NCI-H2171 (cell line): ENCODE data around the gene PRELID2.
"Not testable (repeated sequence)": the region's sequence is repeated elsewhere in the genome, so short reads cannot be mapped to it uniquely, and the experiment has no call there.

Experiments used
- DNase-seq: peaks from one replicate; lab custom pipeline; 2025; lab: John Stamatoyannopoulos, UW

Gene PRELID2

GRCh38 chr5:145840458-145841132, 5.5 kb upstream of the PRELID2 start:
- no peak for DNase-seq

- DNase-seq, result no peak
Observed at GRCh38 chr5:145838276-145838675, 3.1 kb upstream of the PRELID2 start.

- not testable (repeated sequence) for DNase-seq
Observed at GRCh38 chr5:145836241-145836640, 1.1 kb upstream of the PRELID2 start.

- DNase-seq, result no peak
Observed at GRCh38 chr5:145835848-145836239, 702 bp upstream of the PRELID2 start.

- no peak for DNase-seq
Observed at GRCh38 chr5:145834554-145834916, 607 bp downstream of the PRELID2 start.

DNA sequence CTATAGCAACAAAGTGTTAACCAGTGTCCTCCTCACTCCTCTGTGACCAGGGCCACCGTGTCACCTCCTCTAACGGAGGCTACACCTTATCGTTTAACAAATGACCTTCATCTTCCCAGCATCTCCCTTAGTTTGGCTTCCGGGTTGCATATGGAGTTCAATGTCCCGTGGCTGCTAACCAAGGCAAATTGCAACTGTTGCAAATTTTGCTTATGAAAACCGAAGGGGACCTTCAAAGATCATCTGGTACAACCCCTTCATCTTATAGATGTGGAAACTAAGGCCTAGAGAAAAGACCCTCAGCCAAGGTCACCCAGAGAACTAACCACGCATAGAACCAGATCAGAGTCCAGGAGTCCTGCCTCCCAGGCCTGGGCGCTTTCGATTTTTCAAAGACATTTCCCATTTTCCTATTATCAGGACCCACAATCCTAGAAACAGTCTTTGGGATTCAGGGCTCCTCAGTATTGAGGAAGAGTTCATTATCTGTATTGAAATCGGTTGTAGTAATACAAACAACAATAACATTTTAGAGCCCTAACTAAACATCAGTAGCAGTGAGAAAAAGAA, 1.4 kb downstream of the PRELID2 start:
- DNase-seq, result no peak

- DNase-seq, result no peak
Observed at GRCh38 chr5:145830594-145830993, 4.5 kb downstream of the PRELID2 start.

DNA sequence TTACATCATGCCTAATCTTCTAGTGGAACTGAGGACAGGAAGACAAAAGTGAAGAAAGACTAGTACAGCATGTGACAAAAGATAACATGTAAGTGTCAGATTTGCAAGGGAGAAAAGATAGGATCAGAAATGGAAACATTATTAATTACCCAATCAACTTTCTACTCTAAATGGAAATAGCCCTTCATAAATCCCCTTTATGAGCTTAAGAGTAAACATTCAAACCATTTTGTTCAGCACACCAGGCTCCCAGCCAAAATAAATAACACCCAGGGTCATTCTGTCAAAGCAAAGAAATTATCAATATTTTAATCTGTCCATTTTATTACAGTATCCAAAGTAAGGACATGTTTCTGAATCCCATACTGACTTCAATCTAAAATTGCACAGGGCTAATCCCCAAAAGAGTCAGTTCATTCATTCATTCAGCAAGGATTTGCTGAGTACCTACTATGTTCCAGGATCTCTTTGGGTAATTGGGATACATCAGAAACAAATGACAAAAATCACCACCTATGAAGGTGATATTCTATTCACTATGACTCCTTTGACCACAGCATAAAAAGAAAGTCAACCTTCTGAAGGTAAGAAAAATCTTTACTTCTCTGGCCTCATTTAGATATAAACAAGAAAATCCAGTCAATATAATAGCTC, 5.3 kb downstream of the PRELID2 start:
- DNase-seq, result no peak

- no peak for DNase-seq
Observed at GRCh38 chr5:145826895-145827674, 8.1 kb downstream of the PRELID2 start.

DNA sequence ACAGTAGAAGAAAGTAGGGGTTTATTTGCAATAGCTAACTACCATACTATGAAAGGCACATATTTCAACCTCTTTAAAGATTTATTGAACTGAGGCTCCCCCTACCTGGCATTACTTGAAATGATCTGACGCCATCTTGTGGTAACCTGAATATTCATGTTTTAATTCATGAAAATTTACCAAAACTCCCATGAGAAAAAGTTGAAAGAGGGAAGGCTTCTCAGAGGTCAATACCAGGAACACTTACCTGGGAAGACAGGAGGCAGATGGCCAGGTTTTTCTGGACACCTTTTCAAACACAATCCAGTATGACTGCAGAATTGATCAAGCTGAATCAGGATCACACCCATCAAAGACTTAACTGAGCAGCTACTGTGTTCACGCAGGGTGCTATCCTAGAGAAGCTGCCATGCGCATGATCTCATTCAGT, 9.4 kb downstream of the PRELID2 start:
- DNase-seq, result no peak

- DNase-seq, result no peak
Observed at GRCh38 chr5:145824040-145824439, 11.1 kb downstream of the PRELID2 start.

DNA sequence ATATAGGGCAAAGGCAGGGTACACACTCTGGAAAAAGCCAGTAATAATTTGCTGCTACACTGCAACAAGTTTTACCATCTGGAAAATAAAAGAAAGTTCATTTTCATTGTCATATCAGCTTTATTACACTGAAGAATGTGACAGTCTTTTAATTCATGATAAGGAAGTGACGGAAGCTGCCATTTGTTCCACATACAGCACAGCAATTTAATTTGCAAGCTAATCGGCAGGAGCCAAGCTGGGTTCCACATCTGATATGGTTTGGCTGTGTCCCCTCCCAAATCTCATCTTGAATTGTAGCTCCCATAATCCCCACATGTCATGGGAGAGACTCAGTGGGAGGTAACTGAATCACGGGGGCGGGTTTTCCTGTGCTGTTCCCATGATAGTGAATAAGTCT, 16.5 kb downstream of the PRELID2 start:
- no peak for DNase-seq

GRCh38 chr5:145812877-145813276, 22.3 kb downstream of the PRELID2 start:
- no peak for DNase-seq

DNA sequence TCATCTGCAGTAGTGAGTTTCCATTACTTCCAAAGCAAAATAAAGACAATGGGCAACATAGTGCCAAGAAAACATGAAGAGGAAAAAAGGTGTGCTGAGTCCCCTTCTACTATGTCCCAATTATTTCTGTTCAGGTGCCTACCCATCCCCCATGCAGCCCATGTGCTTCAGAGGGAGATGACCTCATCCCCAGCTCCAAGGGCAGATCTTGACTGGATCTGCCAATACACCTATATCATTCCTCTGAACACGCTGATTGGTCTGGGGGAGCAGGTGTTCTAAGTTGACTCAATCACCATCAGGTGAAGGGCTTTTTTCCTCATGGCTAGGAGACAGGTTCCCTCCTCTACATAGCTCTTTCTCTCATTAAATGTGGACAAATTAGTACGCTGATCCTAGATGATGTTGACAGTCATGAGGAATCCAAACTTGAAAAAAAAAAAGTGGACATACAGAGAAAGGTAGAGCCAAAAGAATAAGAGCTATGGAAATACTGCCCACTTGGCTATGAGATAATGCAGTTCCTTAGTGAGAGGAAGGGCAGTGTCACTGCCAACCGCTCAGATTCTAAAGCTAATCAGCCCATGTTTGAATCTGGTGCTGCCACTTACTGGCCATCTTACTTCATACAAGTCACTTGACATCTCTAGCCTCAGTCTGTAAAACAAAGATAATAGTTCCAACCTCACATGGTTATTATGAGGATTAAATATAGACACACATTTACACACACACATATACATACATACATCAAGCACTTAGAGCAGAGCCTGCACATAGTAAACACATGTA, 23.1 kb downstream of the PRELID2 start:
- no peak for DNase-seq

DNA sequence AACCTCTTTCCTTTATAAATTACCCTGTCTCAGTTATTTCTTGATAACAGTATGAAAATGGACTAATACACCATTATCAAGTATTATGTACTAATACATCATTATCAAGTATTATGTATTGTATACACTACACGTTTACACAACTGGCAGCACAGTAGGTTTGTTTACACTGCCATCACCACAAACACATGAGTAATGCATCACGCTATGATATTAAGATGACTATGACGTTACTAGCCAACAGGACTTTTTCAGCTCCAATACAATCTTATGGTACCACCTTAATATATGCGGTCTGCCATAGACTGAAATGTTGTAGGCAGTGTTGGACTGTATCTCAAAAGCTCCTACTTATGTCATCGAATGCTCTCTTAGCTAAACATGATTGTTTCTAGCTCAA, 28.2 kb downstream of the PRELID2 start:
- no peak for DNase-seq

GRCh38 chr5:145805819-145806218, 29.3 kb downstream of the PRELID2 start:
- DNase-seq, result no peak

- DNase-seq, result no peak
Observed at GRCh38 chr5:145804701-145805100, 30.4 kb downstream of the PRELID2 start.

DNA sequence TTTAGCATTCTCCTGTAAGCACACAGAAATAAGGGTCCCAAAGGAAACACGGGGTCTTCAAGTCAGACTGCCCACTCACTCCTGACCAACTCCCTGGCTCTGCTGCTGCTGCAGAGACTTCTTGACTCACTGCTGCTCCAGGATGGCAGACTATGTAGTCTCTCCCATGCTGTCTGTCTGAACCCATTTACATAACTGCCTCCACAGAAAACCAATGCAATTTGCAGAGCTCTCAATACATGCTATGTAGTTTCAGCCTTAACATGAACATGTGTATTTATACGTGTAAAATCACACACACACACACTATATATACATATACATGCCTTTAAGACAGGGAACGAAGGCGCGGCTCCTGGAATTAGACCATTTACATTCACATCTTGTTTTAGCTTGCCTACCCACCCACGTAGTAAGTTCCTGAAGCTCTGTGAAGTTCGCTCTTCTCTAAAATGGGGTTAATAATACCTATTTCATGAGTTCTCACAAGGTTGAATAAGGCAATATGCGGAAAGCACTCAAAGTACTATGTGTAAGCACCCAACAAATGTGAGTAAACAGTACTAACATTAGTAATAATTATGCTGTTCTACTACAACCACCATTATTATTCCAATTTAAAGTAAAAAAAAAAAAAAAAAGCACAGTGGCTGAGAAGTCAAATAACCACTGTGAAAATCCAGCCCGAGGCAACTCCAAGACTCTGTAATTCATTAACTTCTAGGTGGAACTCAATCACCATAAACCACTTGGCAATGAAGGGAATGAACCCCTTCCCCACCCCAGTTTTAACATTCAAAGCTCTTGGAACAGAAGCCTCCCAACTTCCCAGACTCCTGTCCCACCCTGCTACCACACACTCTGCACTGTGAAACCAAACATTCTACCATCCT, 31.8 kb downstream of the PRELID2 start:
- no peak for DNase-seq

- no peak for DNase-seq
Observed at GRCh38 chr5:145801195-145801594, 33.9 kb downstream of the PRELID2 start.

DNA sequence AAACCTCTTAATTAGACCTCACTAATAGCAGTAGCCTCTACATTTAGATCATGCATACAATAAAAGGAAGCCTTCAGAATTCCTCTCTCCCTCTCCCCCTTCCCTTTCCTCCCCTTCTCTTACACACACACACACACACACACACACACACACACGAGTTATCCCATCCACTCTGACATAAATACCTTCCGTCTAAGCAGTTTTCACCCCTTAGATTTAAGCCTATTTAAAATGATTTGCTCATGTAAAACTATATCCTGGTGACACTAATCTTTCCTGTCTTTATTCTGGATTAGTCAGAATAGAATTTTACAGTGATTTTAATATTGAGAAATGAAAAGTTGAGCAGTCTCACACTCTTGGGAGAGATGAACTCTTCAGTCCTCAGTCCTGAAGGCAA, 35.0 kb downstream of the PRELID2 start:
- DNase-seq, result no peak

GRCh38 chr5:145798503-145798902, 36.6 kb downstream of the PRELID2 start:
- DNase-seq, result not testable (repeated sequence)
